Gastrocnemius medialis (tissue), 4 donors: ENCODE results near the gene GARRE1. TPM values are rescaled to one million over a fixed set of nuclear protein-coding genes. Genes with fewer than 3 reads are reported as not detected.

Experiments
- ATAC-seq, 2 donors: fragments of 150-250 bp; one replicate each; pipeline ENCODE4 v1.9.1; 2016
- DNase-seq, 2 donors: peaks; one replicate each; pipeline ENCODE4 v3.0.0-alpha.2; 2019
- H3K27ac ChIP-seq, 4 donors: fragments of 200-600 bp; sonication (generic); 1 replicate in 1 of 4; 2 replicates in 3 of 4; pipeline ENCODE4 v1.5.1; 2016 to 2018; ENCODE audit warnings: mild to moderate bottlenecking in 2 of 4, moderate library complexity in 1 of 4
- H3K27me3 ChIP-seq, 3 donors: fragments of 200-600 bp; sonication (generic) in 2 of 3; 1 replicate in 1 of 3; 2 replicates in 2 of 3; pipeline versions ENCODE4 v1.5.1 to v1.6.0; 2016 to 2019; ENCODE audit warnings: mild to moderate bottlenecking in 1 of 3, moderate library complexity in 1 of 3
- H3K36me3 ChIP-seq, 2 donors: fragments of 200-600 bp; sonication (generic) in 1 of 2; one replicate each; pipeline ENCODE4 v1.5.1; 2017 to 2018
- H3K4me1 ChIP-seq, 2 donors: fragments of 200-600 bp; sonication (generic) in 1 of 2; one replicate each; pipeline ENCODE4 v1.5.1; 2016 to 2017; ENCODE audit warnings: mild to moderate bottlenecking in 2 of 2
- H3K4me3 ChIP-seq, 4 donors: fragments of 200-600 bp; sonication (generic) in 3 of 4; 1 replicate in 1 of 4; 2 replicates in 3 of 4; pipeline ENCODE4 v1.5.1; 2016 to 2019; ENCODE audit warnings: mild to moderate bottlenecking in 2 of 4
- H3K9me3 ChIP-seq, 3 donors: fragments of 200-600 bp; sonication (generic) in 2 of 3; 1 replicate in 1 of 3; 2 replicates in 2 of 3; pipeline ENCODE4 v1.5.1; 2016 to 2019
- POLR2A ChIP-seq, 2 donors: fragments of 450-650 bp; IDR thresholded peaks; one replicate each; pipeline ENCODE4 v1.6.1; 2017; ENCODE audit warnings: antibody characterized with exemption in 2 of 2, mild to moderate bottlenecking in 2 of 2, moderate library complexity in 2 of 2
- in situ Hi-C, 4 donors: fragments of 200-750 bp; cut with MboI; loops; one replicate each; pipeline versions ENCODE4 v1.15.0 to v1.8.0; 2017; ENCODE audit warnings: low sequenced_read_pairs in 4 of 4
- intact Hi-C: fragments of 100-400 bp; cut with DNase I; formaldehyde crosslinking; loops from one replicate; pipeline ENCODE4 v1.15.1; 2023; ENCODE audit warnings: low total_unique reads
- total RNA-seq, 4 donors: library from RNA; depleted of rRNA; stranded (reverse); fragments of >200 nt; gene quantifications; one replicate each; pipeline versions ENCODE4 v1.1.0 to v1.2.3, GENCODE V29; 2016
- TF ChIP-seq, protein P1 (sequence below), 5 experiments: fragments of 450-650 bp in 3 of 5; fragments of 200-600 bp in 2 of 5; sonication (generic) in 2 of 5; IDR thresholded peaks in 4 of 5; conservative IDR thresholded peaks in 1 of 5; 1 replicate in 4 of 5; 2 replicates in 1 of 5; pipeline ENCODE4 v1.5.1; 2016 to 2019; ENCODE audit warnings: antibody characterized with exemption in 5 of 5, mild to moderate bottlenecking in 3 of 5, moderate library complexity in 3 of 5

The GARRE1 gene
- total RNA-seq, 4 donors from 2014 or later = 21.8 to 34.3 (median 24.8) TPM

DNA sequence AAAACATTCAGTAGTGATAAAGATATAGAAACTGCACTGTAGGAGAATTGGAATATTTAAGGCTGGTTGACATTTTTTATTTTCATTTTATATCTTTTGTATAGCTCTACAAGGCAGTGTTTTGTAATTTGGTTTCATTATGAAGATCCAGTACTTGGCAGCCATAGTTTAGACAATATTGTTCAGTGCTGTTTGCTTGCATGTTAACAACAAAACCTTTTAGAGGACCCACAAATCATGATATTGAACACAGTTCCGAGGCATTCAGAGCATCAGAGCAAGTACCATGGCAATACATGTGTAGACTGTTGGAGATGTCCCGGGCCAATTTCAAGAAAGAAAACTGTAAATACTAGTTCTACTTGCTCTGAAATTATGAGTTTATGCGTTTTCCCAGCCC lies 25.6 kb upstream of the GARRE1 start:
- Histone ChIP-seq H3K4me1 (peaks cover 0 to 10% of the 10 kb centered on the region in 2 donors), H3K4me3 (no peak overlapping the region), H3K27me3 (no peaks in the 10 kb centered on the region), H3K9me3 (no peaks in the 10 kb centered on the region), H3K36me3 (peaks cover 0 to 52% of the 10 kb centered on the region in 2 donors), H3K27ac (peak overlapping the region in 1 of 4 donors; percentile 11)
- intact Hi-C loops (no loop called here), in situ Hi-C loops (loop anchor here in 3 of 4 donors (10.0 to 25.0 kb wide), 2 partner anchors 109 to 116 kb away; no protein-coding TSS in a partner anchor)
- TF ChIP-seq, protein P1, sequence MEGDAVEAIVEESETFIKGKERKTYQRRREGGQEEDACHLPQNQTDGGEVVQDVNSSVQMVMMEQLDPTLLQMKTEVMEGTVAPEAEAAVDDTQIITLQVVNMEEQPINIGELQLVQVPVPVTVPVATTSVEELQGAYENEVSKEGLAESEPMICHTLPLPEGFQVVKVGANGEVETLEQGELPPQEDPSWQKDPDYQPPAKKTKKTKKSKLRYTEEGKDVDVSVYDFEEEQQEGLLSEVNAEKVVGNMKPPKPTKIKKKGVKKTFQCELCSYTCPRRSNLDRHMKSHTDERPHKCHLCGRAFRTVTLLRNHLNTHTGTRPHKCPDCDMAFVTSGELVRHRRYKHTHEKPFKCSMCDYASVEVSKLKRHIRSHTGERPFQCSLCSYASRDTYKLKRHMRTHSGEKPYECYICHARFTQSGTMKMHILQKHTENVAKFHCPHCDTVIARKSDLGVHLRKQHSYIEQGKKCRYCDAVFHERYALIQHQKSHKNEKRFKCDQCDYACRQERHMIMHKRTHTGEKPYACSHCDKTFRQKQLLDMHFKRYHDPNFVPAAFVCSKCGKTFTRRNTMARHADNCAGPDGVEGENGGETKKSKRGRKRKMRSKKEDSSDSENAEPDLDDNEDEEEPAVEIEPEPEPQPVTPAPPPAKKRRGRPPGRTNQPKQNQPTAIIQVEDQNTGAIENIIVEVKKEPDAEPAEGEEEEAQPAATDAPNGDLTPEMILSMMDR (IDR thresholded peaks at IDR 0.05 in 4 of 5, conservative IDR thresholded peaks at IDR 0.05 in 1 of 5) = no peak
- no peak for TF ChIP-seq POLR2A (IDR thresholded peaks at IDR 0.05)
- no peak for DNase-seq
- ATAC-seq = no peak

DNA sequence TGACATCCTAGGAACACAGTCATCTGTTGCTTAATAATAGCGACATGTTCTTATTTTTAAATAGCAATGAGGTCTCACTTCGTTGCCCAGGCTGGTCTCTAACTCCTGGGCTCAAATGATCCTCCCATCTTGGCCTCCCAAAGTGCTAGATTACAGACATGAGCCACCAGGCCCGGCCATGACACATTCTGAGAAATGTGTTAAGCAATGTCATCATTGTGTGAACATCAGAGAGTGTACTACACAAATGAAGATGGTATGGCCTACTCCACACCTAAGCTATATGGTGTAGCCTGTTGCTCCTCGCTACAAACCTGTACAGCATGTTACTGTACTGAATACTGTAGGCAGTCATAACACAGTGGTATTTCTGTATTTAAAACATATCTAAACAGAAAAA lies 24.6 kb upstream of the GARRE1 start:
- no peak overlapping the region for H3K27ac ChIP-seq
- no peaks in the 10 kb centered on the region for H3K27me3 ChIP-seq
- no peaks in the 10 kb centered on the region for H3K9me3 ChIP-seq
- intact Hi-C loops = no loop called here
- no peak for DNase-seq
- no peak for TF ChIP-seq POLR2A (IDR thresholded peaks at IDR 0.05)
- TF ChIP-seq, protein P1 (IDR thresholded peaks at IDR 0.05 in 4 of 5, conservative IDR thresholded peaks at IDR 0.05 in 1 of 5) = no peak
- in situ Hi-C loops = loop anchor here in 3 of 4 donors (10.0 to 25.0 kb wide), 2 partner anchors 108 to 115 kb away; no protein-coding TSS in a partner anchor
- peaks cover 0 to 42% of the 10 kb centered on the region in 2 donors for H3K36me3 ChIP-seq
- ATAC-seq = no peak
- peaks cover 0 to 10% of the 10 kb centered on the region in 2 donors for H3K4me1 ChIP-seq
- H3K4me3 ChIP-seq = no peak overlapping the region

DNA sequence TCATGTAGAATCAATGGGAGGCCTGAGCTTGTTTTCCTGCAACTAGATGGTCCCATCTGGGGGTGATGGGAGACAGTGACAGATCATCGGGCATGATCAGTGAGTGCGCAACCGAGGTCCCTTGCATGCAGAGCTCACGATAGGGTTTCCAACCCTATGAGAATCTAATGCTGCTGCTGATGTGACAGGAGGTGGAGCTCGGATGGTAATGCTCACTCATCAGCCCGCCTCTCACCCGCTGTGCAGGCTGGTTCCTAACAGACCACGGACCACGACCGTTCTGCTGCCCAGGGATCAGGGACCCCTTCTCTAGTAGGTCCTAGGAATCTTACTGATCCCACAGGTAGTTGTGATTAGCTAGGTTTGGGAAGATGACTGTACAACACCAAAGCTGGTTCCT lies 23.5 kb upstream of the GARRE1 start:
- H3K4me1 ChIP-seq = peaks cover 0 to 10% of the 10 kb centered on the region in 2 donors
- H3K4me3 ChIP-seq = no peak overlapping the region
- H3K9me3 ChIP-seq = no peaks in the 10 kb centered on the region
- no peak for TF ChIP-seq POLR2A (IDR thresholded peaks at IDR 0.05)
- TF ChIP-seq, protein P1 (IDR thresholded peaks at IDR 0.05 in 4 of 5, conservative IDR thresholded peaks at IDR 0.05 in 1 of 5) = no peak
- peaks cover 0 to 36% of the 10 kb centered on the region in 2 donors for H3K36me3 ChIP-seq
- ATAC-seq (no peak), DNase-seq (no peak)
- H3K27ac ChIP-seq = no peak overlapping the region
- no peaks in the 10 kb centered on the region for H3K27me3 ChIP-seq
- in situ Hi-C loops = loop anchor here in 2 of 4 donors (25.0 kb wide), 1 partner anchor 106 kb away; no protein-coding TSS in a partner anchor
- intact Hi-C loops = no loop called here

DNA sequence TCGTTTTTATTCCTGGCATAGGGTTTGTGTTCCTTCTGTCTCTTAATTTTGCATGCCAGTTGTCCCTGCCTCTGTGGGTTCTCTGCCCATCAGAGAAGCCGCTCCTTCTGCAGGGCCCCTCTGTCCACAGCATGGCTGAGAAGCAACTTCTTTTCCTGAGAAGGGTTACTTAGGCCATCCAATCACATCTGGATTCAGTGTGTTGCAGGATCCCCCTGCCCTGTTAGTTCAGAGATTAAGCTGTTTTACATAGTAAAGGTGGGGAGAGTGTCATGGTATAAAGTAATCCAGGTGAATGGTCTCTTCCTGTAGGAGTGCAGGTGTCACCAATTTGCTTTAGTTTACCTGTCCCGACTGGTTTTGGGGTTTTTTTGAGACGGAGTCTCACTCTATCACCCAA lies 22.9 kb upstream of the GARRE1 start:
- DNase-seq = no peak
- Histone ChIP-seq H3K36me3 (peaks cover 0 to 36% of the 10 kb centered on the region in 2 donors), H3K4me3 (no peak overlapping the region), H3K27me3 (no peaks in the 10 kb centered on the region), H3K9me3 (no peaks in the 10 kb centered on the region), H3K4me1 (peaks cover 0 to 10% of the 10 kb centered on the region in 2 donors), H3K27ac (no peak overlapping the region)
- no peak for ATAC-seq
- in situ Hi-C loops (loop anchor here in 2 of 4 donors (25.0 kb wide), 1 partner anchor 106 kb away; no protein-coding TSS in a partner anchor), intact Hi-C loops (no loop called here)
- TF ChIP-seq, protein P1 (IDR thresholded peaks at IDR 0.05 in 4 of 5, conservative IDR thresholded peaks at IDR 0.05 in 1 of 5) = no peak
- TF ChIP-seq POLR2A (IDR thresholded peaks at IDR 0.05) = no peak
